Right lobe of liver (tissue), 6 donors: ENCODE data around the gene ZMPSTE24. TPM values are rescaled to one million over a fixed set of nuclear protein-coding genes. Genes with fewer than 3 reads are reported as not detected.

Experiments
- ATAC-seq, 4 donors: fragments of 200-7000 bp; cut with Tn5 transposase; one replicate each; pipeline ENCODE4 v1.9.1; 2020; ENCODE audit warnings: mild to moderate bottlenecking in 4 of 4, moderate library complexity in 4 of 4
- DNase-seq, 3 donors: peaks; one replicate each; pipeline ENCODE4 v3.0.0-alpha.2; 2020
- H3K27ac ChIP-seq, 3 donors: fragments of 200-600 bp; one replicate each; pipeline ENCODE4 v1.8.0; 2022
- H3K27me3 ChIP-seq, 2 donors: fragments of 200-600 bp; one replicate each; pipeline ENCODE4 v1.8.0; 2022
- H3K36me3 ChIP-seq, 4 donors: fragments of 200-600 bp; sonication (generic) in 1 of 4; one replicate each; pipeline versions ENCODE4 v1.5.1 to v1.8.0; 2017 to 2022; ENCODE audit warnings: control low read depth in 1 of 4
- H3K4me1 ChIP-seq, 4 donors: fragments of 200-600 bp; sonication (generic) in 1 of 4; one replicate each; pipeline versions ENCODE4 v1.5.1 to v1.8.0; 2017 to 2022; ENCODE audit warnings: control low read depth in 1 of 4
- H3K4me3 ChIP-seq, 3 donors: fragments of 200-600 bp; one replicate each; pipeline ENCODE4 v1.8.0; 2022
- H3K9me3 ChIP-seq, 4 donors: fragments of 200-600 bp; sonication (generic) in 1 of 4; one replicate each; pipeline versions ENCODE4 v1.5.1 to v1.8.0; 2017 to 2022; ENCODE audit warnings: control low read depth in 1 of 4
- POLR2A ChIP-seq: fragments of 450-650 bp; IDR thresholded peaks from one replicate; pipeline ENCODE4 v1.6.1; 2017; ENCODE audit warnings: antibody characterized with exemption, mild to moderate bottlenecking
- WGBS: methylation state at CpG from one replicate; pipeline ENCODE4 v1.1.6; 2018; ENCODE audit warnings: low coverage, low lambda C conversion rate; ENCODE audit not compliant: insufficient coverage; ENCODE audit errors: missing lambda C conversion rate; 5-methylcytosine and 5-hydroxymethylcytosine counted together
- intact Hi-C, 2 donors: fragments of 100-400 bp; cut with DNase I; formaldehyde crosslinking; loops; one replicate each; pipeline versions ENCODE4 v1.11.2 to v1.14.1; 2022
- total RNA-seq, 6 experiments: library from RNA; depleted of rRNA in 2 of 6; stranded (reverse); fragments of >200 nt in 2 of 6; fragmentation: NEBNext Ultra II Directional in 3 of 6; extraction: Animal tissue kit (Norgen Biotek cat#: 25700) in 3 of 6; gene quantifications; one replicate each; pipeline versions ENCODE4 v1.1.0 to v1.2.4, GENCODE V29; 2016 to 2023
- TF ChIP-seq, protein P1 (sequence below), 4 donors: fragments of 200-600 bp in 3 of 4; fragments of 450-650 bp in 1 of 4; IDR thresholded peaks; one replicate each; pipeline versions ENCODE4 v1.5.1 to v1.8.0; 2016 to 2022; ENCODE audit warnings: antibody characterized with exemption in 4 of 4, mild to moderate bottlenecking in 2 of 4
- donor health status: DM: no; HTN: yes; CAD: no.
- donor health status: DM: no; HTN: no; CAD: no.
- donor health status: DM: no; HTN: no; CAD: no.
- donor health status: DM: no; HTN: yes; CAD: no.
- donor health status: DM: no; HTN: yes; CAD: no.

ZMPSTE24 gene
- total RNA-seq, 6 experiments from 2014 or later = 21.1 to 36.9 (median 27.5) TPM

DNA sequence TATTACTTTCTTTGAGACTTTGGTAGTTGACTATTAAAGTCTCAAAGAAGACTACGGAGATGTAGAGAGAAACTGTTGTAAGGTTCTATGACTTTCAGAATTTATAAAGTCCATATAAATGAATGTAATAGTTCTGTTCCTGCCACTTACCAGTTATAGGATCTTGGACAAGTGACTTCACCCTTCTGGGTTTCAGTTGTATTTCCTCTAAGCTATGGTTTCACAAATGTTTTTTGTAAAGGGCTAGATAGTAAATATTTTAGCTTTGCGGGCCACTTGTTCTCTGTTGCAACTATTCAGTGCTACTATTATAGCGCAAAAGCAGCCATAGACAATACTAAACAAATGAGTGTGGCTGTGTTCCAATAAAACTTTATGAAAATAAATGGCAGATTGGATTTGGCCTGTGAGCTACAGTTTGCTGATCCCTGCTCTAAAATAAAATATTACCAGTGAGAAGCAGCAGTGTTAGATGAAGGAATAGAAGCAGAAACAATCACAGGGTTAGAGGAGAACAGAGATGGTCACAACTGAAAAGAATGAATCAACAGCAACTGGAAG is 14.7 kb downstream of the ZMPSTE24 start:
- 90% methylated on average over 3 of the region's 3 CpGs for WGBS
- Histone ChIP-seq H3K27ac (peak overlapping the region in 2 of 3 donors; percentile 56 to 74), H3K27me3 (no peaks in the 10 kb centered on the region), H3K36me3 (peaks cover 4 to 39% (median 8%) of the 10 kb centered on the region in 4 donors), H3K9me3 (no peaks in the 10 kb centered on the region), H3K4me3 (no peak overlapping the region), H3K4me1 (peaks cover 0 to 22% (median 0%) of the 10 kb centered on the region in 4 donors)
- ATAC-seq = no peak
- no peak for DNase-seq
- no peak for TF ChIP-seq POLR2A
- TF ChIP-seq, protein P1, sequence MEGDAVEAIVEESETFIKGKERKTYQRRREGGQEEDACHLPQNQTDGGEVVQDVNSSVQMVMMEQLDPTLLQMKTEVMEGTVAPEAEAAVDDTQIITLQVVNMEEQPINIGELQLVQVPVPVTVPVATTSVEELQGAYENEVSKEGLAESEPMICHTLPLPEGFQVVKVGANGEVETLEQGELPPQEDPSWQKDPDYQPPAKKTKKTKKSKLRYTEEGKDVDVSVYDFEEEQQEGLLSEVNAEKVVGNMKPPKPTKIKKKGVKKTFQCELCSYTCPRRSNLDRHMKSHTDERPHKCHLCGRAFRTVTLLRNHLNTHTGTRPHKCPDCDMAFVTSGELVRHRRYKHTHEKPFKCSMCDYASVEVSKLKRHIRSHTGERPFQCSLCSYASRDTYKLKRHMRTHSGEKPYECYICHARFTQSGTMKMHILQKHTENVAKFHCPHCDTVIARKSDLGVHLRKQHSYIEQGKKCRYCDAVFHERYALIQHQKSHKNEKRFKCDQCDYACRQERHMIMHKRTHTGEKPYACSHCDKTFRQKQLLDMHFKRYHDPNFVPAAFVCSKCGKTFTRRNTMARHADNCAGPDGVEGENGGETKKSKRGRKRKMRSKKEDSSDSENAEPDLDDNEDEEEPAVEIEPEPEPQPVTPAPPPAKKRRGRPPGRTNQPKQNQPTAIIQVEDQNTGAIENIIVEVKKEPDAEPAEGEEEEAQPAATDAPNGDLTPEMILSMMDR (IDR thresholded peaks at IDR 0.05) = no peak
- intact Hi-C loops = no loop called here

DNA sequence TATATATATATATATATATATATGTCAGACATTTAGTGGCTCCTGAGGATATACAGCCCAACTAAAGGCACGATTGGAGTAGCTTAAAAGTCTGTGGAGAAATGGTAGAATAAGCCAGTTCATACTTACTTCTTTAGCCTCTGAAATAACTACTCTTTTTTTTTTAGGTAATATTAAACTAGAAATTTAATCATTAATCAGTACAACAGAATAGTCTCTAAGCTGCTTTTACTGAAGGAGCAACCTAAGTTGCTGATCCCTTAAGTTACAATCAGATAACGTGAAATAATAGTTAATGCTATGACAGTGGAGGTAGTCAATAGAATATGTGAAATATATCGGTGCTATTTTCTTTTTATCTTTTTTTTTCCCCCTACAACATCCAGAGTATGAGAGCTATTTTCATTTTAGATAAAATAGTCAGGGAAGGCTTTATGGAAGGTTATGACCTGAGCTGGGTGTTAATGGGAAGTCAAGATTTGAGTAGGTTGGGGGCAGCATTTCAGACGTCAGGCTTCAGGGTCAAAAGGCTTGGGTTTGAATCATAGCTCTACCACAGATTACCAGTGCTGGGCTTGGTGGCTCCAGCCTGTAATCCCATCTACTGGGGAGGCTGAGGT is 15.6 kb downstream of the ZMPSTE24 start:
- no peaks in the 10 kb centered on the region for H3K27me3 ChIP-seq
- 24% methylated on average over 4 of the region's 4 CpGs for WGBS
- H3K4me1 ChIP-seq = peaks cover 0 to 15% (median 0%) of the 10 kb centered on the region in 4 donors
- H3K36me3 ChIP-seq = peaks cover 4 to 37% (median 8%) of the 10 kb centered on the region in 4 donors
- ATAC-seq (peak; percentile 73 to 85 (median 74)), DNase-seq (no peak)
- H3K27ac ChIP-seq = peak overlapping the region in 2 of 3 donors; percentile 56 to 74
- no peaks in the 10 kb centered on the region for H3K9me3 ChIP-seq
- no peak overlapping the region for H3K4me3 ChIP-seq
- intact Hi-C loops = no loop called here
- TF ChIP-seq, protein P1 (IDR thresholded peaks at IDR 0.05) = no peak
- no peak for TF ChIP-seq POLR2A

DNA sequence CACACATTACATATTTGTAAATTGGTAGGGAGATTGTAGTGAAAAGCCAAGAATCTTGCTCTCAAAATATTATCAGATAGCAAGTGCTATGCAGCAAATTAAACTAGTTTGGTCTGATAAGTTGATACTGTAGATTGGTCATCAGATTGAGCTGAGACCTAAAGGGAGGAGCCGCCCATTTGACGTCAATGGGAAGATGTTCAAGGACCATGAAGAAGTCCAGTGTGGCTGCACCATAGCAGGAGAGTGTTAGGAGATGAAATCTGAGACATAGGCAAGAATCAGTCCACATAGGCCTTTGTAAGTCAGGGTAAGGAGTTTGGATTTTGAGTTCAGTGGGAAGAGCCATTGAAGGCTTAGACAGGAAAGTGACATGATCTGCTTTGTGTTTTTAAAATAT is 16.3 kb downstream of the ZMPSTE24 start:
- Histone ChIP-seq H3K27me3 (no peaks in the 10 kb centered on the region), H3K4me3 (no peak overlapping the region), H3K27ac (peak overlapping the region in 1 of 3 donors; percentile 74), H3K9me3 (no peaks in the 10 kb centered on the region), H3K36me3 (peaks cover 4 to 30% (median 7%) of the 10 kb centered on the region in 4 donors), H3K4me1 (peaks cover 0 to 15% (median 0%) of the 10 kb centered on the region in 4 donors)
- ATAC-seq (no peak), DNase-seq (no peak)
- intact Hi-C loops = no loop called here
- 96% methylated on average over 2 of the region's 2 CpGs for WGBS
- TF ChIP-seq POLR2A = no peak
- TF ChIP-seq, protein P1 (IDR thresholded peaks at IDR 0.05) = no peak

DNA sequence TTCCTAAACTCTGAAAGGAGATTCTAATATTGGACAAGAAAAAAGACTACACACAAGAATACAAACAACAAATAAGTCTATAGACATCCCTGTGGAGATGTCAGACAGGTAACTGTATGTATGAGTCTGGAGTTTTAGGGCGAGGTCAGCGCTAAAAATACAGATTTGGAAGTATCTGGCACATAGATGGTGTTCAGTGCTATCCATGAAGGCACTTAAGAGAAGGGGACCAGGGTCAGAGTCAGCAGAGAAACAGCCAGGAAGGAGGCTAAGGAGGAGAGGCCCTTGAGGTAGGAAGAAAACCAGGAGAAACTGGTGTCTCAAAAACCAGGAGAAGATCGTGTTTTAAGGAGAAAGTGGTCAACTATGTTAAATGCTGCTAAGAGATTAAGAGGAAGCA is 18.1 kb downstream of the ZMPSTE24 start:
- H3K4me1 ChIP-seq = peaks cover 0 to 15% (median 0%) of the 10 kb centered on the region in 4 donors
- DNase-seq (no peak), ATAC-seq (no peak)
- no peaks in the 10 kb centered on the region for H3K9me3 ChIP-seq
- no peak overlapping the region for H3K4me3 ChIP-seq
- H3K36me3 ChIP-seq = peaks cover 0 to 26% (median 2%) of the 10 kb centered on the region in 4 donors
- H3K27ac ChIP-seq = no peak overlapping the region
- TF ChIP-seq, protein P1 (IDR thresholded peaks at IDR 0.05) = no peak
- no peak for TF ChIP-seq POLR2A
- intact Hi-C loops = no loop called here
- WGBS = 91% methylated on average over 3 of the region's 3 CpGs
- H3K27me3 ChIP-seq = no peaks in the 10 kb centered on the region
